Omental fat pad (tissue), 4 donors: ENCODE results near the gene TNFAIP8L2. TPM values are rescaled to one million over a fixed set of nuclear protein-coding genes. Genes with fewer than 3 reads are reported as not detected.

ENCODE experiments used
- ATAC-seq: fragments of 150-250 bp; one replicate; pipeline ENCODE4 v1.9.1; 2016; ENCODE audit warnings: mild to moderate bottlenecking, moderate library complexity; ENCODE audit not compliant: low FRiP score
- DNase-seq: peaks from one replicate; pipeline ENCODE4 v3.0.0-alpha.2; 2019; ENCODE audit warnings: low spot score
- CTCF ChIP-seq, 3 donors: fragments of 450-650 bp; IDR thresholded peaks; one replicate each; pipeline ENCODE4 v1.5.1; 2016 to 2017; ENCODE audit warnings: antibody characterized with exemption in 3 of 3, mild to moderate bottlenecking in 3 of 3, moderate library complexity in 2 of 3
- total RNA-seq, 4 donors: library from RNA; depleted of rRNA; stranded (reverse); fragments of >200 nt; gene quantifications; one replicate each; pipeline ENCODE4 v1.1.0, GENCODE V29; 2016

Gene TNFAIP8L2
- total RNA-seq, 4 donors from 2014 or later, result 7.6 to 16.4 (median 13.0) TPM

- ATAC-seq (peak; percentile 93), DNase-seq (peak; percentile 65)
- TF ChIP-seq CTCF (IDR thresholded peaks at IDR 0.05), result no peak
Observed at GRCh38 chr1:151189637-151190445, 33.4 kb downstream of the TNFAIP8L2 start, which contains the start of gene VPS72. VPS72 (minus strand) TSS chr1:151190197; CDS start chr1:151190121, 76 bp downstream.

- DNase-seq, result no peak
- no peak for TF ChIP-seq CTCF (IDR thresholded peaks at IDR 0.05)
- no peak for ATAC-seq
Observed at GRCh38 chr1:151192047-151192446, 35.6 kb downstream of the TNFAIP8L2 start.

DNA sequence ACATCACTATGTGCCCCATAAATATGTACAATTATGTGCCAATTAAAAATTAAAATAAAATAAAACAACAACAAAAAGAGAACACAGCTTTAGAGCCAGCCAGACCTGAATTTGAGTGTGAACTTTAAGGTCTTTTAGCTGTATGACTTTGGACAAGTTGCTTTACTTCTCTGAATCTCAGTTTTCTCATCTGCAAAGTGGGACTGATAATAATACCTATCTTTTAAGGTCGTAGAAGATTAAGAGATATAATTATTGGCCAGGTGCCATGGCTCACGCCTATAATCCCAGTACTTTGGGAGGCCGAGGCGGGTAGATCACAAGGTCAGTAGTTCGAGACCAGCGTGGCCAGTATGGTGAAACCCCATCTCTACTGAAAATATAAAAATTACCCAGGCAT, 36.9 kb downstream of the TNFAIP8L2 start:
- ATAC-seq (no peak), DNase-seq (no peak)
- TF ChIP-seq CTCF (IDR thresholded peaks at IDR 0.05), result no peak

GRCh38 chr1:151193856-151194255, 37.4 kb downstream of the TNFAIP8L2 start:
- no peak for TF ChIP-seq CTCF (IDR thresholded peaks at IDR 0.05)
- ATAC-seq (no peak), DNase-seq (no peak)

DNA sequence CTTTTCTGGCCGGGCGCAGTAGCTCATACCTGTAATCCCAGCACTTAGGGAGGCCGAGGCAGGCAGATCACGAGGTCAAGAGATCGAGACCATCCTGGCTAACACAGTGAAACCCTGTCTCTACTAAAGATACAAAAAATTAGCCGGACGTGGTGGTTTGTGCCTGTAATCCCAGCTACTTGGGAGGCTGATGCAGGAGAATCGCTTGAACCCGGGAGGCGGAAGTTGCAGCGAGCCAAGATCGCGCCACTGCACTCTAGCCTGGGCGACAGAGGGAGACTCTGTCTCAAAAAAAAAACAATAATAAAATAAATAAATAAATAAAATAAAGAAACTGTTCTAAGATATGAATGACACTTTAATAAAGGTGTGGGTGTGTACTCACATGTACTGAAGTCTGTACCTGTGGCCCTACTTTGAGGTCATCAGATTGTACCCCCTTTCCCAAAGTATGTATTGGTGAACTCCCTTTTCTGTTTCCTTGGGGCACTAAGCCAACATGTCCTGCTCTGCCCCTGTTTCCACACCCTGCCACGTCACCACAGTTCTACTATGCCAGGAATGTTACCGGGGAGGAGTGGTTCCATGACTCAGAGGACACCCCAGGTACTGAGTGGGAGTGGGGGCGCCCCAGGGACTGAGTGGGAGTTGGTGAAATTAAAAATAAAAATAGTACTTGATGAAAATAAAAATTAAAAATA, 38.6 kb downstream of the TNFAIP8L2 start:
- peak; percentile 65 for ATAC-seq
- DNase-seq, result peak; percentile 88

DNA sequence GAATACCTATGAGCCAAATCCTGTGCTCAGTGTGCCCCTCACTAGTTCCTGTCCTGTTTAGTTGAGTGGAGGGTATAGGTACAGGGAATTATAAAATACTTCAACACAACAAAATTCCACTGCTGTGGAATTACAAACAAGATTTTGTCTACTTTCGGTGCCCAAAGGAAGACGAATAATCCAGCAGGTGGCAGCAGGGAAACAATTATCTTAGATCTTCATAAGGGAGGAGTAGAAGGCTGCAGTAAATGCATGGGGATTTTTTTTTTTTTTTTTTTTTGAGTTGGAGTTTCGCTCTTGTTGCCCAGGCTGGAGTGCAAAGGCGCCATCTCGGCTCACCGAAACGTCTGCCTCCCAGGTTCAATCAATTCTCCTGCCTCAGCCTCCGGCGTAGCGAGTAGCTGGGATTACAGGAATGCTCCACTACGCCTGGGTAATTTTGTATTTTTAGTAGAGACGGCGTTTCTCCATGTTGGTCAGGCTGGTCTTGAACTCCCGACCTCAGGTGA, 39.9 kb downstream of the TNFAIP8L2 start:
- no peak for TF ChIP-seq CTCF (IDR thresholded peaks at IDR 0.05)
- DNase-seq (no peak), ATAC-seq (peak; percentile 21)

- TF ChIP-seq CTCF (IDR thresholded peaks at IDR 0.05), result no peak
- DNase-seq, result no peak
Observed at GRCh38 chr1:151197863-151198253, 41.4 kb downstream of the TNFAIP8L2 start.

More at GRCh38 chr1:151197863-151198253, 41.4 kb downstream of the TNFAIP8L2 start:
- ATAC-seq, result no peak
